AG10803 (cell line): ENCODE results near the gene PDHX.

Experiments used
- DNase-seq: peaks from one replicate; pipeline ENCODE4 v3.0.0; 2010; ENCODE audit warnings: low read depth
- H3K4me3 ChIP-seq: 2 replicates; pipeline ENCODE4 v1.5.1; 2011; ENCODE audit warnings: mild to moderate bottlenecking, low read length, control low read depth
- CTCF ChIP-seq: conservative IDR thresholded peaks from 2 replicates; pipeline ENCODE4 v1.5.1; 2011; ENCODE audit warnings: mild to moderate bottlenecking, low read length, control low read depth, inconsistent platforms

PDHX gene

GRCh38 chr11:35031346-35031745, 114.9 kb downstream of the PDHX start:
- H3K4me3 ChIP-seq = no peak overlapping the region
- no peak for DNase-seq
- TF ChIP-seq CTCF = no peak

GRCh38 chr11:35031867-35032266, 115.4 kb downstream of the PDHX start:
- no peak overlapping the region for H3K4me3 ChIP-seq
- no peak for DNase-seq
- no peak for TF ChIP-seq CTCF

GRCh38 chr11:35033011-35033410, 116.6 kb downstream of the PDHX start:
- no peak overlapping the region for H3K4me3 ChIP-seq
- TF ChIP-seq CTCF = no peak
- no peak for DNase-seq

- TF ChIP-seq CTCF = no peak
- H3K4me3 ChIP-seq = no peak overlapping the region
These were observed 118.0 kb downstream of the PDHX start for GRCh38 chr11:35034401-35034800.

GRCh38 chr11:35035894-35036408, 119.5 kb downstream of the PDHX start:
- TF ChIP-seq CTCF = no peak
- H3K4me3 ChIP-seq = no peak overlapping the region
- peak; percentile 98 for DNase-seq

More at GRCh38 chr11:35034401-35034800, 118.0 kb downstream of the PDHX start:
- DNase-seq = no peak

- H3K4me3 ChIP-seq = no peak overlapping the region
- TF ChIP-seq CTCF = no peak
- DNase-seq = no peak
These were observed 120.2 kb downstream of the PDHX start for GRCh38 chr11:35036639-35037038.

- DNase-seq = no peak
- no peak overlapping the region for H3K4me3 ChIP-seq
- no peak for TF ChIP-seq CTCF
These were observed 122.0 kb downstream of the PDHX start for GRCh38 chr11:35038211-35038928.
